ENCODE results near the gene TAS2R19. TPM values are rescaled to one million over a fixed set of nuclear protein-coding genes. Genes with fewer than 3 reads are reported as not detected.

The TAS2R19 gene
- total and polyA plus RNA-seq, 4 donors, result 0.13 to 25.0 (median 1.7) TPM

DNA sequence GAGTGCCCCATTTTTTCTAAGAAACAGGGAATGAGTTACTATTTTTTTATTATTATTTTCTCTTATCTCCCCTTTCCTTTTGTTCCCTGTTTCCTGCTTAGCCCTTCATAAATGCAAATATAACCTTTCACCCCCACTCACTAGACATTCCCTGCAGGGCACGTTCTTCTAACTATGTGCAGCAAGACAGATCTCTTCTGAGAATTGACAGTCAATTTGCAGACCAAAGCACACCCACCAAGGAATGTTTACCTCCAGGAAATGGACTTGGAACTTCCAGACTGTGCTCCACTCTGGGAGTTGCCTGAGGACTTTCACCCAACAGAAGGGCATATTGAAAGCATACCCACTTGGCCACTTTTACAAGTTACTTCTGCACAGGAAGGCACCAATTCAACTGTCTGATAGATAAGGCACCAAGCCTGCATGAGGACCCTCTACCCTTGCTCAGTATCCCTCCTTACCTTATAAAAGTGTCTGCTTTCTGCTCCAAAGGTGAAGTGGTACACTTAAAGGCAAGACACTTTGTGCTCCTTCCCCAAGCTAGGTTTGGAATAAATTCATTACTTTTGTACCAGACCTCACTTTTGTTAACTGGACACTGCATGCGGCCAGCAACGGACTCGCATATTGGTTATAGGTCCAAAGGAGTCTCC is 6.5 kb downstream of the TAS2R19 start:
- H3K4me3 ChIP-seq, result no peak overlapping the region
- H3K36me3 ChIP-seq (ENCODE audit: control insufficient read depth in 4 of 4, insufficient read depth in 4 of 4, low read length in 4 of 4), result peaks cover 0 to 2% (median 0%) of the 10 kb centered on the region in 4 donors
- no peaks in the 10 kb centered on the region for H3K9me3 ChIP-seq (ENCODE audit: control insufficient read depth in 4 of 4, insufficient read depth in 3 of 4, low read length in 3 of 4)
- WGBS, 2 donors, result 80 to 85% methylated on average over 4 of the region's 4 CpGs
- peaks cover 0 to 4% (median 0%) of the 10 kb centered on the region in 5 donors for H3K4me1 ChIP-seq (ENCODE audit: control insufficient read depth in 5 of 5, insufficient read depth in 5 of 5, low read length in 5 of 5)
- no peak overlapping the region for H3K9ac ChIP-seq (ENCODE audit: insufficient read depth in 1 of 2, low read length in 2 of 2)
- no peaks in the 10 kb centered on the region for H3K27me3 ChIP-seq (ENCODE audit: control insufficient read depth in 3 of 3, insufficient read depth in 3 of 3, low read length in 2 of 3)
- ATAC-seq (ENCODE audit: insufficient read depth, low FRiP score) (no peak), DNase-seq (peak in 1 of 3 donors; percentile 7)
- TF ChIP-seq, protein P1, sequence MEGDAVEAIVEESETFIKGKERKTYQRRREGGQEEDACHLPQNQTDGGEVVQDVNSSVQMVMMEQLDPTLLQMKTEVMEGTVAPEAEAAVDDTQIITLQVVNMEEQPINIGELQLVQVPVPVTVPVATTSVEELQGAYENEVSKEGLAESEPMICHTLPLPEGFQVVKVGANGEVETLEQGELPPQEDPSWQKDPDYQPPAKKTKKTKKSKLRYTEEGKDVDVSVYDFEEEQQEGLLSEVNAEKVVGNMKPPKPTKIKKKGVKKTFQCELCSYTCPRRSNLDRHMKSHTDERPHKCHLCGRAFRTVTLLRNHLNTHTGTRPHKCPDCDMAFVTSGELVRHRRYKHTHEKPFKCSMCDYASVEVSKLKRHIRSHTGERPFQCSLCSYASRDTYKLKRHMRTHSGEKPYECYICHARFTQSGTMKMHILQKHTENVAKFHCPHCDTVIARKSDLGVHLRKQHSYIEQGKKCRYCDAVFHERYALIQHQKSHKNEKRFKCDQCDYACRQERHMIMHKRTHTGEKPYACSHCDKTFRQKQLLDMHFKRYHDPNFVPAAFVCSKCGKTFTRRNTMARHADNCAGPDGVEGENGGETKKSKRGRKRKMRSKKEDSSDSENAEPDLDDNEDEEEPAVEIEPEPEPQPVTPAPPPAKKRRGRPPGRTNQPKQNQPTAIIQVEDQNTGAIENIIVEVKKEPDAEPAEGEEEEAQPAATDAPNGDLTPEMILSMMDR (IDR thresholded peaks at IDR 0.05; ENCODE audit: control extremely low read depth, extremely low read depth), result no peak
- no peak overlapping the region for H3K27ac ChIP-seq (ENCODE audit: low read depth in 1 of 2, low read length in 1 of 2)

DNA sequence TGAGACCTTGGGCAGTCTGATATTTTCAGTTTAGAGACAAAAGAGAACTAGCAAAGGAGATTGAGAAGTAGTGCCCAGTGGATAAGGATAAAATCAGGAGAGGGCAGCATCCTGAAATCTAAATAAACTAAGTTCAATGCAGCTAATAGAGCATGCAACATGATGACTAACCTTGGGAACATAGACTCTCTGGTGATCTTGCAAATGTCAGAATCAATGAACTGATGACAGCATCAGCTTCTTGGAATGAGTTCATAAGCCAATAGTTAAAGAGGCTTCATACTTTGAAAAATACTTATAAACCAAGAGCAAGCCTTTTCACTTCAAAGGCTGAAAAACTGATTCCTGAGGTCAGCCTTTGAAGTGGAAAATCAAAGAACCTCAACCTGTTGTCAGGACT is 8.2 kb downstream of the TAS2R19 start:
- Histone ChIP-seq H3K27ac (ENCODE audit: low read depth in 1 of 2, low read length in 1 of 2) (no peak overlapping the region), H3K9me3 (ENCODE audit: control insufficient read depth in 4 of 4, insufficient read depth in 3 of 4, low read length in 3 of 4) (no peaks in the 10 kb centered on the region), H3K36me3 (ENCODE audit: control insufficient read depth in 4 of 4, insufficient read depth in 4 of 4, low read length in 4 of 4) (peaks cover 0 to 2% (median 0%) of the 10 kb centered on the region in 4 donors), H3K9ac (ENCODE audit: insufficient read depth in 1 of 2, low read length in 2 of 2) (no peak overlapping the region), H3K4me1 (ENCODE audit: control insufficient read depth in 5 of 5, insufficient read depth in 5 of 5, low read length in 5 of 5) (peaks cover 0 to 4% (median 0%) of the 10 kb centered on the region in 5 donors), H3K27me3 (ENCODE audit: control insufficient read depth in 3 of 3, insufficient read depth in 3 of 3, low read length in 2 of 3) (no peaks in the 10 kb centered on the region), H3K4me3 (no peak overlapping the region)
- DNase-seq (no peak), ATAC-seq (ENCODE audit: insufficient read depth, low FRiP score) (no peak)
- TF ChIP-seq, protein P1 (IDR thresholded peaks at IDR 0.05; ENCODE audit: control extremely low read depth, extremely low read depth), result no peak

DNA sequence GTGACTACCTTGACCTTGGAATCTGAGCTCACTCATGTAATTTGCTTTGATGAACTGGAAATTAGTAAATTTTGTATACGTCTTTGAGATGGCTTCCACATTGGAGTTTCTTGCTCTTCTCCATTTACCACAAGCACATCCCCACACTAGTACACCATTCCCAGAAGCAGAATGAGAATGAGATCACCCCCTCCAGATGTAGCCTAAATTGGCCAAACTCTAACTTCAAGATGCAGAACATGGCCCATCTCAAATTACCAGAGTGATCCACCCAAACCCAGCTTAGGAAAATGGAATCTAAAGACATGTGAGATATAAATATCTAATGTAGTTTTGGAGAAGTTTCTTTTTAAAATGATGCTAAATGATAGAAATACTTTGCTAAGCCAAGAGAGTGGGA is 14.8 kb downstream of the TAS2R19 start:
- TF ChIP-seq, protein P1 (IDR thresholded peaks at IDR 0.05; ENCODE audit: control extremely low read depth, extremely low read depth), result no peak
- H3K36me3 ChIP-seq (ENCODE audit: control insufficient read depth in 4 of 4, insufficient read depth in 4 of 4, low read length in 4 of 4), result no peaks in the 10 kb centered on the region
- WGBS, 2 donors, result 96 to 100% methylated on average over 1 of the region's 1 CpG
- H3K9ac ChIP-seq (ENCODE audit: insufficient read depth in 1 of 2, low read length in 2 of 2), result no peak overlapping the region
- H3K9me3 ChIP-seq (ENCODE audit: control insufficient read depth in 4 of 4, insufficient read depth in 3 of 4, low read length in 3 of 4), result no peaks in the 10 kb centered on the region
- H3K27ac ChIP-seq (ENCODE audit: low read depth in 1 of 2, low read length in 1 of 2), result no peak overlapping the region
- H3K27me3 ChIP-seq (ENCODE audit: control insufficient read depth in 3 of 3, insufficient read depth in 3 of 3, low read length in 2 of 3), result no peaks in the 10 kb centered on the region
- ATAC-seq (ENCODE audit: insufficient read depth, low FRiP score) (no peak), DNase-seq (no peak)
- H3K4me1 ChIP-seq (ENCODE audit: control insufficient read depth in 5 of 5, insufficient read depth in 5 of 5, low read length in 5 of 5), result peaks cover 0 to 1% (median 0%) of the 10 kb centered on the region in 5 donors
- no peak overlapping the region for H3K4me3 ChIP-seq

DNA sequence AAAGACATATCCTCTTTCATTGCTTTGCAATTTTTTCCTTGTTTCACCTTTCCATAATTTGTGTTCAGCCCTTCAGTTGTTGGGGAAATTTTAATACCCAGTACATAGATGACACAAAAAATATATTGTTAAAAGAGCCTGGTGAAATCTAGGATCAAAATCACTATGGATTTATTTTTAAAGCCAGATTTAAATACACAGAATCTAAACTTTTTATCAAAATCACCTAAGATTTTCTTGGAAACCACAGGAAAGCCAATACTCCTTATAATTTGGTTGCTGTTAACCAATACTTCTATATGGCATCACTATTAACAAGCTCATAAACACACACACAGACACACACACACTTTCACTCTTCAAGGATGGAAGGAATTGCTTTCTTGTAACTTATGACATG is 24.2 kb downstream of the TAS2R19 start, which contains the start of gene TAS2R20:
TAS2R20 (minus strand) TSS at position 101 of the 400 bp plus-strand sequence. CDS start 429 bp downstream, outside the sequence.
- no peaks in the 10 kb centered on the region for H3K27me3 ChIP-seq (ENCODE audit: control insufficient read depth in 3 of 3, insufficient read depth in 3 of 3, low read length in 2 of 3)
- no peak within 1 kb of the TSS for H3K9ac ChIP-seq (ENCODE audit: insufficient read depth in 1 of 2, low read length in 2 of 2)
- TF ChIP-seq, protein P1 (IDR thresholded peaks at IDR 0.05; ENCODE audit: control extremely low read depth, extremely low read depth), result no peak
- H3K4me1 ChIP-seq (ENCODE audit: control insufficient read depth in 5 of 5, insufficient read depth in 5 of 5, low read length in 5 of 5), result peaks cover 0 to 3% (median 0%) of the 10 kb centered on the region in 5 donors
- peaks cover 0 to 8% (median 2%) of the 10 kb centered on the region in 4 donors for H3K36me3 ChIP-seq (ENCODE audit: control insufficient read depth in 4 of 4, insufficient read depth in 4 of 4, low read length in 4 of 4)
- DNase-seq, result no peak
- ATAC-seq (ENCODE audit: insufficient read depth, low FRiP score), result no peak
- no peak within 1 kb of the TSS for H3K4me3 ChIP-seq
- no peaks in the 10 kb centered on the region for H3K9me3 ChIP-seq (ENCODE audit: control insufficient read depth in 4 of 4, insufficient read depth in 3 of 4, low read length in 3 of 4)
- H3K27ac ChIP-seq (ENCODE audit: low read depth in 1 of 2, low read length in 1 of 2), result no peak within 1 kb of the TSS
